ENCODE data around the gene CYFIP1.

Gene CYFIP1

GRCh38 chr15:22861161-22861560 lies 119.0 kb downstream of the CYFIP1 start:
- DNase-seq, result no peak

- no peak for DNase-seq
Measured at GRCh38 chr15:22856659-22857058, 123.5 kb downstream of the CYFIP1 start.

DNA sequence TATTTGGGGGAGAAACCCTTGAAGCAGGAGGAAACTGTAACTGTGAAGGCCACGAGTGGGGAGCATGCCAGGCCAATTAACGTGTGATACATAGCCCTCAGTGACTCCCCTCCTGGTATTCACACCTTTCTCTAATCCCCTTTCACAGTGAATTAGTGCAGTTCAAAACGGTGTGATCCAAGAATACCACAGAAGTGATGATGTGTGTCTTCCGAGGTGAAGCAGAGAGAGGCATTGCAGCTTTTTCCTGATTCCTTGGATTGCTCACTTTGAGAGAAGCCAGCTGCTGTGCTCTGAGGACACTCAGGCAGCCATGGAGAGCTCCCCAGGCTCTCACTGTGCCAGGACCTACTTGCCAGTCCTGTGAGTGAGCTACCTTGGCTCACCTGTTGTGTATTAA lies 124.4 kb downstream of the CYFIP1 start:
- no peak for DNase-seq

DNA sequence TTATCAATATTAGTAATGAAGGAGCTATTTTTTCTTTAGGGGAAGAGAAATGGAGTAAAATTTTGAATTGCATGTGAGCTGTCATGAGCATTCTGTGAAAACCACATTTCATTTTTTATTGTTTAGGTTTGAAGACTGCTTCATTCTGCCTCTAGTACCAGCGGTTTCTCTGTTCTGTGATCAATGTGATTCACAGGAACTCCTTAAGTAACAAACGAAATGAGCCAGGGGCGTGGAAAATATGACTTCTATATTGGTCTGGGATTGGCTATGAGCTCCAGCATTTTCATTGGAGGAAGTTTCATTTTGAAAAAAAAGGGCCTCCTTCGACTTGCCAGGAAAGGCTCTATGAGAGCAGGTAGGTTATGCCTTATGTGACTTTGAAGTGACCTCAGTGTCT lies 128.7 kb downstream of the CYFIP1 start:
- no peak for DNase-seq

DNA sequence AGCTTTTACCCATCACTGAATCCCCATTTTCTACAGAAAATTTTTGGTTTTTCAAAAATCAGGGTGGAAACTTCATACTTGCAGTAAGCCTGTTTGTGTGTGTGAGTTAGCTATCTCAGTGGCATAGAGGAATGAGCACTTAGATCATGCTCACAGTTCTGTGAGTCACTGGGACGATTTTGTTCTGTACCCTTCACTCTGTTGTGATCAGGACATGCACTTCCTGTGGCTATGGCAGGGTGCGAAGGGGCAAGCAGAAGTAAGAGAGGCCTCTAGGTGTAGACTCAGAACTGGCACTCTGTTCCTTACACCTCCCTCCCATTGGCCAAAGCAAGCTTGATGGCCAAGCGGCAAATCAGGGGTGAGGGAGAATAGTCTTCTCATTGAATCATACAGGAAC lies 130.1 kb downstream of the CYFIP1 start:
- no peak for DNase-seq

GRCh38 chr15:22846073-22846472 lies 134.1 kb downstream of the CYFIP1 start:
- DNase-seq, result no peak

GRCh38 chr15:22845289-22845900 lies 134.8 kb downstream of the CYFIP1 start:
- DNase-seq, result no peak

- no peak for DNase-seq
Measured at GRCh38 chr15:22844421-22845288, 135.5 kb downstream of the CYFIP1 start.

GRCh38 chr15:22839046-22839695 lies 141.0 kb downstream of the CYFIP1 start:
- DNase-seq, result no peak

- peak; percentile 98 for DNase-seq
Measured at GRCh38 chr15:22838292-22839042, 141.7 kb downstream of the CYFIP1 start, which contains the start of gene NIPA2. NIPA2 (plus strand) TSS chr15:22838666; CDS start chr15:22851732, 13,066 bp downstream.

DNA sequence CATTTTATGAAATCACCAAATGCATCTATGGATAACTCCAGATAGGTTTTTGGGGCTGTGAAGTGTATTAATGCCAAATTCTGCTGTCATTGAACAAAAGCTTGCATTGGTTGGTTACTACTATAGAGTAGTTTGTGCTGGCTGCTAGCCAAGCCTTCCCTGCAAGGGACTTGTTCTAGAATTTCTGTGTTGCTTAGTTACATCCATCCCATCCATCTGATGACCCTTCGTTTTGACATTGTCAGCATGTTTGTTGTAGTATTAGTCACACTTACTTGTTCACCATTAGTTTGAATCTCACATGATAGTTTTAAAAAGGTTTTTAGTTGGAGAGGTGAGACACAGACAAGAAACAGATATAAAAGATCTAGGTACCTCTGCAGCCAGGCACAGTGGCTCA lies 148.7 kb downstream of the CYFIP1 start:
- DNase-seq, result no peak

DNA sequence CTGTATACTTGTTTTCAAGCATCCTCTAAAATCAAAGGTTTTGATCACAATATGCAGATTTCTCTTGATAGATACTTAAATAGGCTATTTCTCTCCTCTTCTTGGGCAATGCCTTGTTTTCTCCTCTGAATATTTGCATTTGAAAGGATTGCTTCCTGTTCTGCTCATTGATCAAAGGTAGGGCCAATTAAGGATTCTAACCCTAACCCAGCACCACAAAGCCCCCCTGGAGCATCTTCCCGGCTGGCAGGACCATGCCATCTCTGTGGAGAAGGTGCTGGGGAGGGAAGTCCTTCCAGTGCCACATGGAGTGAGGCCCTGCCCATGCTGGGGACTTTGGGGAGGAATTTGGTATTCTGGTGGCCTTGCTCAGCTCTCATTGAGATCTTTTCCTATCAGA lies 153.0 kb downstream of the CYFIP1 start:
- DNase-seq, result no peak

DNA sequence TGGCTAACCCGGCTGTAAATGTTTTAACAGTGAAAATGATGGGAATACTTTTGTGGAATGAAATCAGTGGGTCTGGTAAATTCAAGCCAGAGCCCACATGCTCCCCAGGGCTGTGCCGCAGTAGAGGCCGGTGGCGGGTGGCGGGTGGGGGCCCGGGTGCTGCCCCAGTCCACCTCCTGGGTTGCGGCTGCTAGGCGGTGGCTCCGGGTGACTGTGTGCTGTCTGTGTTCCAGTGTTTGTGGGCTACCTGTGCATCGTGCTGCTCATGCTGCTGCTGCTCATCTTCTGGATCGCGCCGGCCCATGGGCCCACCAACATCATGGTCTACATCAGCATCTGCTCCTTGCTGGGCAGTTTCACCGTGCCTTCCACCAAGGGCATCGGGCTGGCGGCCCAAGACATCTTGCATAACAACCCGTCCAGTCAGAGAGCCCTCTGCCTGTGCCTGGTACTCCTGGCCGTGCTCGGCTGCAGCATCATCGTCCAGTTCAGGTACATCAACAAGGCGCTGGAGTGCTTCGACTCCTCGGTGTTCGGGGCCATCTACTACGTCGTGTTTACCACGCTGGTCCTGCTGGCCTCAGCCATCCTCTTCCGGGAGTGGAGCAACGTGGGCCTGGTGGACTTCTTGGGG lies 156.6 kb downstream of the CYFIP1 start:
- no peak for DNase-seq

GRCh38 chr15:22819651-22820050 lies 160.5 kb downstream of the CYFIP1 start:
- no peak for DNase-seq

Data from cortex of kidney (tissue), 1 donor.